GM12873 (cell line): ENCODE data around the gene KIF16B.

ENCODE experiments used
- CTCF ChIP-seq: IDR thresholded peaks from 2 replicates; pipeline ENCODE4 v1.5.1; 2012; ENCODE audit warnings: low read depth, mild to moderate bottlenecking, moderate library complexity, low read length, control low read depth; ENCODE audit not compliant: insufficient read depth; ENCODE audit errors: missing control alignments

Gene KIF16B

GRCh38 chr20:16311756-16312155 lies 261.5 kb downstream of the KIF16B start:
- TF ChIP-seq CTCF = no peak

GRCh38 chr20:16308754-16309153 lies 264.5 kb downstream of the KIF16B start:
- TF ChIP-seq CTCF = no peak

GRCh38 chr20:16302818-16303217 lies 270.4 kb downstream of the KIF16B start:
- no peak for TF ChIP-seq CTCF

- TF ChIP-seq CTCF = no peak
These were observed 271.3 kb downstream of the KIF16B start for GRCh38 chr20:16301986-16302385.

GRCh38 chr20:16299897-16300296 lies 273.4 kb downstream of the KIF16B start:
- no peak for TF ChIP-seq CTCF

GRCh38 chr20:16296931-16297330 lies 276.3 kb downstream of the KIF16B start:
- TF ChIP-seq CTCF = no peak

- TF ChIP-seq CTCF = no peak
These were observed 277.7 kb downstream of the KIF16B start for GRCh38 chr20:16295534-16295933.
